K562 (cell line): ENCODE results near the gene EVI5. TPM values are rescaled to one million over a fixed set of nuclear protein-coding genes. Genes with fewer than 3 reads are reported as not detected.

Source experiments
- COPS2 ChIP-seq: fragments of 450-650 bp; conservative IDR thresholded peaks from 2 replicates; pipeline ENCODE4 v1.6.1; 2016; ENCODE audit warnings: mild to moderate bottlenecking, moderate library complexity
- E2F3 ChIP-seq: fragments of 250-450 bp; sonication (Bioruptor Pico); IDR thresholded peaks from 2 replicates; pipeline ENCODE4 v1.4.0; 2020; ENCODE audit warnings: mild to moderate bottlenecking
- GMEB1 ChIP-seq: fragments of 250-450 bp; sonication (Bioruptor Pico); IDR thresholded peaks from 2 replicates; pipeline ENCODE4 v1.4.0; 2020; ENCODE audit warnings: mild to moderate bottlenecking
- HDAC1 ChIP-seq, 2 experiments: fragments of 450-650 bp; IDR thresholded peaks; 2 replicates each; pipeline ENCODE4 v1.6.1; 2016 to 2017; ENCODE audit warnings: inconsistent platforms in 1 of 2, mild to moderate bottlenecking in 1 of 2, moderate library complexity in 1 of 2
- HDAC3 ChIP-seq: fragments of 450-650 bp; IDR thresholded peaks from 2 replicates; pipeline ENCODE4 v1.6.1; 2018; ENCODE audit warnings: borderline replicate concordance, mild to moderate bottlenecking, moderate library complexity; ENCODE audit not compliant: partially characterized antibody
- HMG20B ChIP-seq: fragments of 250-450 bp; sonication (Bioruptor Pico); IDR thresholded peaks from 2 replicates; pipeline ENCODE4 v1.5.0; 2021; ENCODE audit warnings: mild to moderate bottlenecking
- KDM4B ChIP-seq, 2 experiments: fragments of 450-650 bp in 1 of 2; sonication (generic) in 1 of 2; IDR thresholded peaks; 2 replicates each; pipeline ENCODE4 v1.6.1; 2016 to 2017; ENCODE audit warnings: borderline replicate concordance in 2 of 2, antibody characterized with exemption in 1 of 2, low read depth in 1 of 2, mild to moderate bottlenecking in 1 of 2
- KLF1 ChIP-seq: fragments of 450-650 bp; IDR thresholded peaks from 2 replicates; pipeline ENCODE4 v1.6.1; 2016; ENCODE audit warnings: missing genetic modification characterization, missing compliant biosample characterization
- MTA1 ChIP-seq: fragments of 450-650 bp; IDR thresholded peaks from 2 replicates; pipeline ENCODE4 v1.6.1; 2017; ENCODE audit warnings: borderline replicate concordance
- PREB ChIP-seq: sonication (generic); formaldehyde crosslinking; IDR thresholded peaks from 2 replicates; pipeline ENCODE4 v1.8.1; 2023; ENCODE audit warnings: mild to moderate bottlenecking, missing genetic modification reagents
- REST ChIP-seq, 2 experiments: fragments of 450-650 bp; formaldehyde crosslinking in 1 of 2; IDR thresholded peaks; 2 replicates each; pipeline versions ENCODE4 v1.4.0 to v1.6.1; 2014 to 2020; ENCODE audit warnings: mild to moderate bottlenecking in 2 of 2, borderline replicate concordance in 1 of 2, low read depth in 1 of 2
- XRCC4 ChIP-seq: IDR thresholded peaks from one replicate; pipeline ENCODE4 v1.6.1; 2011; ENCODE audit not compliant: insufficient read depth, insufficient read length; ENCODE audit errors: extremely low read depth
- ZNF395 ChIP-seq: fragments of 200-800 bp; sonication (Bioruptor generic); IDR thresholded peaks from 2 replicates; pipeline ENCODE4 v1.6.1; 2017; ENCODE audit warnings: missing genetic modification characterization, missing compliant biosample characterization
- ZNF57 ChIP-seq: fragments of 450-650 bp; formaldehyde crosslinking; IDR thresholded peaks from 2 replicates; pipeline ENCODE4 v1.4.0; 2020; ENCODE audit warnings: mild to moderate bottlenecking, moderate library complexity
- polyA plus RNA-seq, 8 experiments: library from polyadenylated mRNA; depleted of rRNA in 4 of 8; stranded (reverse) in 5 of 8; unstranded in 3 of 8; fragments of >200 nt; fragmentation: Nextera tagmentation in 2 of 8; fragmentation: Illumina TruSeq in 1 of 8; extraction: Ambion mirVana in 2 of 8; extraction: Trizol in 1 of 8; gene quantifications; 2 replicates each; pipeline versions ENCODE4 v1.2.1 to v1.2.3, GENCODE V29; 2011 to 2014; ENCODE audit warnings: inconsistent platforms in 1 of 8, missing spikeins in 1 of 8
- total RNA-seq, 7 experiments: library from RNA; depleted of rRNA in 6 of 7; stranded (reverse); fragments of >200 nt in 6 of 7; fragmentation: Illumina TruSeq in 2 of 7; extraction: Trizol in 2 of 7; gene quantifications; 2 replicates each; pipeline versions ENCODE4 v1.2.1 to v1.2.3, GENCODE V29; 2011 to 2021; ENCODE audit warnings: low replicate concordance in 1 of 7

The EVI5 gene
- total and polyA plus RNA-seq, 9 of the 15 experiments (the other 6 are each of a cell fraction or from before 2014, with no cell fraction given) = 1.7 to 50.1 (median 13.7) TPM

- peak; percentile 96 for TF ChIP-seq GMEB1 (CRISPR knock-in tag)
- TF ChIP-seq HDAC1 (IDR thresholded peaks at IDR 0.05) = peak; percentile 42 to 97; a peak in 2 of 4 replicates
- TF ChIP-seq HMG20B (CRISPR knock-in tag) = no peak
- no peak for TF ChIP-seq XRCC4
- TF ChIP-seq ZNF395 = peak; percentile 65; the same call in 1 of the 2 replicates
- peak; percentile 94 for TF ChIP-seq KLF1
- TF ChIP-seq KDM4B (IDR thresholded peaks at IDR 0.05; ENCODE audit: borderline replicate concordance in 2 of 2, low read depth in 1 of 2) = peak in 1 of 2 experiments; percentile 60; a peak in 1 of 4 replicates
- TF ChIP-seq E2F3 (CRISPR knock-in tag) = 0 out of 2 replicates have a peak, but pooled peaks have one; percentile 26
- no peak for TF ChIP-seq COPS2
- peak; percentile 66 for TF ChIP-seq HDAC3
- peak; percentile 13; the same call in 1 of the 2 replicates for TF ChIP-seq REST (IDR thresholded peaks at IDR 0.05; ENCODE audit: borderline replicate concordance)
- TF ChIP-seq REST (CRISPR knock-in tag; IDR thresholded peaks at IDR 0.05; ENCODE audit: low read depth) = peak; percentile 62; the same call in 1 of the 2 replicates
- no peak for TF ChIP-seq ZNF57 (CRISPR knock-in tag)
- peak; percentile 91; the same call in 1 of the 2 replicates for TF ChIP-seq PREB (CRISPR knock-in tag)
- TF ChIP-seq MTA1 = no peak; the same call in 1 of the 2 replicates
Measured at GRCh38 chr1:92831762-92832536, 47.0 kb upstream of the EVI5 start, which contains the start of gene RPL5 (continued).
